IPS-18c (cell line): ENCODE measurements around the gene TINAGL1.

Experiments
- H3K4me3 ChIP-seq: 2 replicates; pipeline ENCODE4 v1.7.0; 2013; ENCODE audit warnings: low read depth, mild to moderate bottlenecking, low read length, moderate library complexity; ENCODE audit not compliant: insufficient read depth
- H3K9me3 ChIP-seq: one replicate; pipeline ENCODE4 v1.6.1; 2013; ENCODE audit warnings: mild to moderate bottlenecking, low read length, moderate library complexity; ENCODE audit not compliant: control insufficient read depth, insufficient read depth

TINAGL1 gene

GRCh38 chr1:31562707-31563360 lies 13.5 kb upstream of the TINAGL1 start:
- Histone ChIP-seq H3K9me3 (no peaks in the 10 kb centered on the region), H3K4me3 (no peak overlapping the region)

GRCh38 chr1:31564606-31564989 lies 11.7 kb upstream of the TINAGL1 start:
- Histone ChIP-seq H3K4me3 (no peak overlapping the region), H3K9me3 (no peaks in the 10 kb centered on the region)

- Histone ChIP-seq H3K4me3 (no peak overlapping the region), H3K9me3 (no peaks in the 10 kb centered on the region)
Measured at GRCh38 chr1:31567956-31568570, 8.3 kb upstream of the TINAGL1 start.

- H3K4me3 ChIP-seq: no peak overlapping the region
- H3K9me3 ChIP-seq: no peaks in the 10 kb centered on the region
Measured at GRCh38 chr1:31568895-31569595, 7.3 kb upstream of the TINAGL1 start.

GRCh38 chr1:31569596-31570173 lies 6.6 kb upstream of the TINAGL1 start:
- no peaks in the 10 kb centered on the region for H3K9me3 ChIP-seq

GRCh38 chr1:31570228-31570627 lies 6.1 kb upstream of the TINAGL1 start:
- Histone ChIP-seq H3K4me3 (no peak overlapping the region), H3K9me3 (no peaks in the 10 kb centered on the region)

More at GRCh38 chr1:31569596-31570173, 6.6 kb upstream of the TINAGL1 start:
- no peak overlapping the region for H3K4me3 ChIP-seq

- H3K9me3 ChIP-seq: no peaks in the 10 kb centered on the region
- no peak overlapping the region for H3K4me3 ChIP-seq
Measured at GRCh38 chr1:31570906-31571305, 5.4 kb upstream of the TINAGL1 start.

GRCh38 chr1:31571340-31572295 lies 4.7 kb upstream of the TINAGL1 start:
- Histone ChIP-seq H3K4me3 (no peak overlapping the region), H3K9me3 (no peaks in the 10 kb centered on the region)

- Histone ChIP-seq H3K9me3 (no peaks in the 10 kb centered on the region), H3K4me3 (no peak overlapping the region)
Measured at GRCh38 chr1:31572323-31573104, 3.8 kb upstream of the TINAGL1 start.

- H3K4me3 ChIP-seq: no peak overlapping the region
- no peaks in the 10 kb centered on the region for H3K9me3 ChIP-seq
Measured at GRCh38 chr1:31573261-31573660, 3.1 kb upstream of the TINAGL1 start.

GRCh38 chr1:31574749-31575368 lies 1.5 kb upstream of the TINAGL1 start:
- Histone ChIP-seq H3K9me3 (no peaks in the 10 kb centered on the region), H3K4me3 (no peak overlapping the region)

GRCh38 chr1:31575369-31576140 lies 760 bp upstream of the TINAGL1 start:
- Histone ChIP-seq H3K9me3 (no peaks in the 10 kb centered on the region), H3K4me3 (no peak overlapping the region)

- H3K4me3 ChIP-seq: peak overlapping the region; percentile 38; the same call in 1 of the 2 replicates
- H3K9me3 ChIP-seq: no peaks in the 10 kb centered on the region
Measured at GRCh38 chr1:31576743-31577455, 584 bp downstream of the TINAGL1 start.

- no peaks in the 10 kb centered on the region for H3K9me3 ChIP-seq
- no peak overlapping the region for H3K4me3 ChIP-seq
Measured at GRCh38 chr1:31577515-31578192, 1.3 kb downstream of the TINAGL1 start.
